K562 (cell line): ENCODE results near the gene SLX9. TPM values are rescaled to one million over a fixed set of nuclear protein-coding genes. Genes with fewer than 3 reads are reported as not detected.
A peak's percentile ranks its signal among the peaks of the same experiment; 100 is the strongest.

ENCODE experiments used
- BRCA1 ChIP-seq, 2 experiments: fragments of 450-650 bp in 1 of 2; sonication (generic) in 1 of 2; formaldehyde crosslinking in 1 of 2; IDR thresholded peaks; 2 replicates each; pipeline versions ENCODE4 v1.5.0 to v1.6.1; 2017 to 2020; ENCODE audit warnings: mild to moderate bottlenecking in 1 of 2, missing genetic modification reagents in 1 of 2
- BRD4 ChIP-seq: fragments of 200-600 bp; sonication (generic); IDR thresholded peaks from 2 replicates; pipeline ENCODE4 v1.6.1; 2017; ENCODE audit warnings: inconsistent platforms
- CBX1 ChIP-seq: sonication (generic); IDR thresholded peaks from 2 replicates; pipeline ENCODE4 v1.6.1; 2016; ENCODE audit warnings: antibody characterized with exemption, low read depth, mild to moderate bottlenecking
- E2F5 ChIP-seq: sonication (generic); formaldehyde crosslinking; IDR thresholded peaks from 2 replicates; pipeline ENCODE4 v1.8.0; 2022; ENCODE audit warnings: mild to moderate bottlenecking, missing genetic modification reagents
- ETV1 ChIP-seq: fragments of 450-650 bp; conservative IDR thresholded peaks from 2 replicates; pipeline ENCODE4 v1.6.1; 2016; ENCODE audit warnings: missing genetic modification characterization, control low read depth, low read depth, missing compliant biosample characterization
- EWSR1 ChIP-seq: fragments of 450-650 bp; IDR thresholded peaks from 2 replicates; pipeline ENCODE4 v1.6.1; 2018; ENCODE audit warnings: borderline replicate concordance, mild to moderate bottlenecking, low read depth, moderate library complexity; ENCODE audit not compliant: partially characterized antibody
- FOXP1 ChIP-seq: sonication (generic); formaldehyde crosslinking; IDR thresholded peaks from 2 replicates; pipeline ENCODE4 v1.8.0; 2022; ENCODE audit warnings: mild to moderate bottlenecking, missing genetic modification reagents
- GABPA ChIP-seq: fragments of 200-800 bp; sonication (Bioruptor generic); conservative IDR thresholded peaks from 2 replicates; pipeline ENCODE4 v1.6.1; 2016; ENCODE audit warnings: low read depth, missing genetic modification characterization, missing compliant biosample characterization
- HMG20A ChIP-seq: fragments of 450-650 bp; formaldehyde crosslinking; conservative IDR thresholded peaks from 2 replicates; pipeline ENCODE4 v1.4.0; 2020; ENCODE audit warnings: mild to moderate bottlenecking, mixed read lengths
- MXI1 ChIP-seq: IDR thresholded peaks from 2 replicates; pipeline ENCODE4 v1.6.1; 2011; ENCODE audit warnings: low read depth, mild to moderate bottlenecking, improper control_type of control experiment, low read length
- NFATC3 ChIP-seq: fragments of 450-650 bp; IDR thresholded peaks from 2 replicates; pipeline ENCODE4 v1.6.1; 2017; ENCODE audit warnings: mild to moderate bottlenecking
- NFE2L1 ChIP-seq: fragments of 450-650 bp; IDR thresholded peaks from 2 replicates; pipeline ENCODE4 v1.6.1; 2016; ENCODE audit warnings: missing genetic modification characterization, low read depth, mild to moderate bottlenecking, missing compliant biosample characterization, moderate library complexity, borderline replicate concordance
- NR4A1 ChIP-seq, 2 experiments: fragments of 250-450 bp in 1 of 2; fragments of 450-650 bp in 1 of 2; sonication (Bioruptor Pico) in 1 of 2; IDR thresholded peaks; 2 replicates each; pipeline versions ENCODE4 v1.4.0 to v1.6.1; 2016 to 2020; ENCODE audit warnings: mild to moderate bottlenecking in 2 of 2, missing compliant biosample characterization in 1 of 2, missing genetic modification characterization in 1 of 2, moderate library complexity in 1 of 2
- POLR2AphosphoS2 ChIP-seq: IDR thresholded peaks from 2 replicates; pipeline ENCODE4 v1.6.1; 2012; ENCODE audit warnings: low read length, improper control_type of control experiment
- PTRF ChIP-seq: fragments of 450-650 bp; IDR thresholded peaks from 2 replicates; pipeline ENCODE4 v1.6.1; 2016; ENCODE audit warnings: mild to moderate bottlenecking, missing genetic modification characterization, missing compliant biosample characterization
- PYGO2 ChIP-seq: fragments of 450-650 bp; IDR thresholded peaks from 2 replicates; pipeline ENCODE4 v1.6.1; 2016; ENCODE audit warnings: mild to moderate bottlenecking, missing genetic modification characterization, moderate library complexity, missing compliant biosample characterization
- RHOXF2B ChIP-seq: fragments of 250-450 bp; sonication (Bioruptor Pico); conservative IDR thresholded peaks from 2 replicates; pipeline ENCODE4 v1.5.1; 2021
- SAFB2 ChIP-seq: fragments of 200-400 bp; formaldehyde crosslinking; IDR thresholded peaks from 2 replicates; pipeline ENCODE4 v1.6.1; 2018; ENCODE audit warnings: borderline replicate concordance, low read length, low read depth, moderate library complexity; ENCODE audit not compliant: severe bottlenecking
- SMARCA4 ChIP-seq: fragments of 450-650 bp; IDR thresholded peaks from 2 replicates; pipeline ENCODE4 v1.6.1; 2016
- SMARCA5 ChIP-seq: fragments of 450-650 bp; IDR thresholded peaks from 2 replicates; pipeline ENCODE4 v1.6.1; 2016
- SUPT5H ChIP-seq: fragments of 450-650 bp; IDR thresholded peaks from 2 replicates; pipeline ENCODE4 v1.6.1; 2016
- U2AF1 ChIP-seq: fragments of 200-400 bp; formaldehyde crosslinking; optimal IDR thresholded peaks from 2 replicates; pipeline ENCODE3; 2017; ENCODE audit warnings: mild to moderate bottlenecking, low read depth, low read length, moderate library complexity
- WHSC1 ChIP-seq: IDR thresholded peaks from one replicate; pipeline ENCODE4 v1.6.1; 2012; ENCODE audit warnings: low read length, control low read depth, inconsistent platforms
- ZNF280A ChIP-seq: fragments of 450-650 bp; IDR thresholded peaks from 2 replicates; pipeline ENCODE4 v1.6.1; 2018; ENCODE audit warnings: mild to moderate bottlenecking, low read depth; ENCODE audit not compliant: partially characterized antibody
- ZNF384 ChIP-seq: IDR thresholded peaks from 2 replicates; pipeline ENCODE4 v1.6.1; 2012; ENCODE audit warnings: low read depth, low read length, improper control_type of control experiment
- ZNF408 ChIP-seq: fragments of 250-450 bp; sonication (Bioruptor Pico); IDR thresholded peaks from 2 replicates; pipeline ENCODE4 v1.4.0; 2020; ENCODE audit warnings: low read depth, mild to moderate bottlenecking, moderate library complexity
- polyA plus RNA-seq, 8 experiments: library from polyadenylated mRNA; depleted of rRNA in 4 of 8; stranded (reverse) in 5 of 8; unstranded in 3 of 8; fragments of >200 nt; fragmentation: Nextera tagmentation in 2 of 8; fragmentation: Illumina TruSeq in 1 of 8; extraction: Ambion mirVana in 2 of 8; extraction: Trizol in 1 of 8; gene quantifications; 2 replicates each; pipeline versions ENCODE4 v1.2.1 to v1.2.3, GENCODE V29; 2011 to 2014; ENCODE audit warnings: inconsistent platforms in 1 of 8, missing spikeins in 1 of 8
- total RNA-seq, 7 experiments: library from RNA; depleted of rRNA in 6 of 7; stranded (reverse); fragments of >200 nt in 6 of 7; fragmentation: Illumina TruSeq in 2 of 7; extraction: Trizol in 2 of 7; gene quantifications; 2 replicates each; pipeline versions ENCODE4 v1.2.1 to v1.2.3, GENCODE V29; 2011 to 2021; ENCODE audit warnings: low replicate concordance in 1 of 7

The SLX9 gene
- total and polyA plus RNA-seq, 9 of the 15 experiments (the other 6 are each of a cell fraction or from before 2014, with no cell fraction given) = 1.2 to 75.5 (median 16.5) TPM

- TF ChIP-seq NR4A1 (CRISPR knock-in tag; IDR thresholded peaks at IDR 0.05) (peak; percentile 88), NR4A1 (tag; IDR thresholded peaks at IDR 0.05) (0 out of 2 replicates have a peak, but pooled peaks have one; percentile 29), SMARCA4 (peak; percentile 42; the same call in 1 of the 2 replicates), SMARCA5 (0 out of 2 replicates have a peak, but pooled peaks have one; percentile 53), MXI1 (no peak; the same call in 1 of the 2 replicates), POLR2AphosphoS2 (peak; percentile 37; the same call in 1 of the 2 replicates), EWSR1 (no peak), SAFB2 (no peak), BRD4 (no peak), BRCA1 (IDR thresholded peaks at IDR 0.05) (no peak), BRCA1 (CRISPR knock-in tag; IDR thresholded peaks at IDR 0.05) (no peak), SUPT5H (peak; percentile 95), PYGO2 (tag) (no peak; the same call in 1 of the 2 replicates), FOXP1 (CRISPR knock-in tag) (0 out of 2 replicates have a peak, but pooled peaks have one; percentile 28), RHOXF2B (CRISPR knock-in tag) (peak; percentile 77; the same call in 1 of the 2 replicates), ZNF280A (no peak), NFE2L1 (tag) (no peak), ETV1 (tag) (peak; percentile 70), PTRF (tag) (no peak), E2F5 (CRISPR knock-in tag) (no peak), ZNF384 (0 out of 2 replicates have a peak, but pooled peaks have one; percentile 60), WHSC1 (no peak), U2AF1 (peak; percentile 96), HMG20A (no peak), NFATC3 (no peak), GABPA (tag) (peak; percentile 100), ZNF408 (peak; percentile 66; the same call in 1 of the 2 replicates), CBX1 (peak; percentile 93; the same call in 1 of the 2 replicates)
These were observed at the start of gene SLX9 (continued) for GRCh38 chr21:44939532-44940115.
